Nephron progenitor cell (in vitro differentiated cells): ENCODE data around the gene C3orf52.

Experiments used
- DNase-seq: peaks from one replicate; pipeline ENCODE4 v3.0.0; 2021
- H3K27ac Mint-ChIP-seq: 2 replicates; pipeline ENCODE4 v1.8.0; 2021; ENCODE audit warnings: mild to moderate bottlenecking, moderate library complexity, mixed read lengths
- H3K27me3 Mint-ChIP-seq: 2 replicates; pipeline ENCODE4 v1.8.0; 2021; ENCODE audit warnings: mild to moderate bottlenecking, low read depth, mixed read lengths; ENCODE audit not compliant: poor library complexity
- H3K36me3 Mint-ChIP-seq: 2 replicates; pipeline ENCODE4 v1.8.0; 2021; ENCODE audit warnings: low read depth, mixed read lengths
- H3K4me1 Mint-ChIP-seq: 2 replicates; pipeline ENCODE4 v1.8.0; 2021; ENCODE audit warnings: mixed read lengths
- H3K4me3 Mint-ChIP-seq: 2 replicates; pipeline ENCODE4 v1.8.0; 2021; ENCODE audit warnings: mild to moderate bottlenecking, moderate library complexity, mixed read lengths
- H3K9me3 Mint-ChIP-seq: 2 replicates; pipeline ENCODE4 v1.8.0; 2021; ENCODE audit warnings: mild to moderate bottlenecking, moderate library complexity, mixed read lengths
- CTCF ChIP-seq: fragments of 200-600 bp; sonication (generic); IDR thresholded peaks from 2 replicates; pipeline ENCODE4 v1.5.0; 2021; ENCODE audit warnings: antibody characterized with exemption

C3orf52 gene

GRCh38 chr3:112114576-112115160 is 28.5 kb downstream of the C3orf52 start:
- no peak for DNase-seq
- Mint-ChIP-seq H3K27me3 (no peaks in the 10 kb centered on the region), H3K4me1 (peaks cover 66% of the 10 kb centered on the region), H3K9me3 (no peaks in the 10 kb centered on the region), H3K27ac (peak overlapping the region; percentile 44), H3K36me3 (peaks cover 98% of the 10 kb centered on the region), H3K4me3 (no peak overlapping the region)
- TF ChIP-seq CTCF, result no peak

GRCh38 chr3:112115161-112115739 is 29.1 kb downstream of the C3orf52 start:
- Mint-ChIP-seq H3K27ac (peak overlapping the region; percentile 44), H3K36me3 (peaks cover 98% of the 10 kb centered on the region), H3K27me3 (no peaks in the 10 kb centered on the region), H3K4me1 (peaks cover 69% of the 10 kb centered on the region), H3K4me3 (no peak overlapping the region), H3K9me3 (no peaks in the 10 kb centered on the region)
- no peak for DNase-seq
- TF ChIP-seq CTCF, result no peak

GRCh38 chr3:112115806-112116383 is 29.7 kb downstream of the C3orf52 start:
- Mint-ChIP-seq H3K27me3 (no peaks in the 10 kb centered on the region), H3K36me3 (peaks cover 95% of the 10 kb centered on the region), H3K27ac (peak overlapping the region; percentile 91), H3K9me3 (no peaks in the 10 kb centered on the region), H3K4me3 (no peak overlapping the region), H3K4me1 (peaks cover 73% of the 10 kb centered on the region)
- DNase-seq, result no peak
- TF ChIP-seq CTCF, result no peak

GRCh38 chr3:112116748-112117186 is 30.6 kb downstream of the C3orf52 start:
- peak overlapping the region; percentile 92 for H3K27ac Mint-ChIP-seq
- no peaks in the 10 kb centered on the region for H3K9me3 Mint-ChIP-seq
- peaks cover 93% of the 10 kb centered on the region for H3K36me3 Mint-ChIP-seq
- peaks cover 70% of the 10 kb centered on the region for H3K4me1 Mint-ChIP-seq
- H3K4me3 Mint-ChIP-seq, result no peak overlapping the region
- no peak for TF ChIP-seq CTCF
- no peak for DNase-seq
- H3K27me3 Mint-ChIP-seq, result no peaks in the 10 kb centered on the region

GRCh38 chr3:112117415-112117814 is 31.2 kb downstream of the C3orf52 start:
- Mint-ChIP-seq H3K4me1 (peaks cover 67% of the 10 kb centered on the region), H3K27ac (peak overlapping the region; percentile 17), H3K4me3 (no peak overlapping the region), H3K36me3 (peaks cover 91% of the 10 kb centered on the region), H3K9me3 (no peaks in the 10 kb centered on the region), H3K27me3 (no peaks in the 10 kb centered on the region)
- DNase-seq, result no peak
- TF ChIP-seq CTCF, result no peak
